Sigmoid colon (tissue), 3 donors: ENCODE results near the gene RNASEH2C.

Experiments used
- POLR2A ChIP-seq, 2 donors: fragments of 450-650 bp; IDR thresholded peaks; one replicate each; pipeline ENCODE4 v1.6.1; 2016; ENCODE audit warnings: antibody characterized with exemption in 2 of 2, mild to moderate bottlenecking in 2 of 2, moderate library complexity in 2 of 2
- TF ChIP-seq, protein P1 (sequence below), 4 experiments: fragments of 450-650 bp in 3 of 4; fragments of 200-600 bp in 1 of 4; IDR thresholded peaks; one replicate each; pipeline ENCODE4 v1.5.1; 2016 to 2019; ENCODE audit warnings: antibody characterized with exemption in 4 of 4, mild to moderate bottlenecking in 3 of 4, moderate library complexity in 2 of 4

DNA sequence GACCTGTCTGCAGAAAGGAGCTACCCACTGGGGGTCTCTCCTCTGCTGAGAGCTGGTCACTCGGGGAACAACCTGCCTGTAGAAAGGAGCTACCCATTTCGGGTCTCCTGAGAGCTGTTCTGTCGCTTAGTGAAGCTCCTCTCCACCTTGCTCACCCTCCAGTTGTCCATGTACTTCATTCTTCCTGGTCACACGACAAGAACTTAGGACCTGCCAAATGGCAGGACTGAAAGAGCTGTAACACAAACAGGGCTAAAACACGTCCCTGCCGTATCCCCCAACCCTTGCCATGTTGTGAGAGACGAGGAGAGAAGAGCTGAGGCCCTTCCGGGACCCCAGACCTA, 24.1 kb upstream of the RNASEH2C start:
- TF ChIP-seq, protein P1, sequence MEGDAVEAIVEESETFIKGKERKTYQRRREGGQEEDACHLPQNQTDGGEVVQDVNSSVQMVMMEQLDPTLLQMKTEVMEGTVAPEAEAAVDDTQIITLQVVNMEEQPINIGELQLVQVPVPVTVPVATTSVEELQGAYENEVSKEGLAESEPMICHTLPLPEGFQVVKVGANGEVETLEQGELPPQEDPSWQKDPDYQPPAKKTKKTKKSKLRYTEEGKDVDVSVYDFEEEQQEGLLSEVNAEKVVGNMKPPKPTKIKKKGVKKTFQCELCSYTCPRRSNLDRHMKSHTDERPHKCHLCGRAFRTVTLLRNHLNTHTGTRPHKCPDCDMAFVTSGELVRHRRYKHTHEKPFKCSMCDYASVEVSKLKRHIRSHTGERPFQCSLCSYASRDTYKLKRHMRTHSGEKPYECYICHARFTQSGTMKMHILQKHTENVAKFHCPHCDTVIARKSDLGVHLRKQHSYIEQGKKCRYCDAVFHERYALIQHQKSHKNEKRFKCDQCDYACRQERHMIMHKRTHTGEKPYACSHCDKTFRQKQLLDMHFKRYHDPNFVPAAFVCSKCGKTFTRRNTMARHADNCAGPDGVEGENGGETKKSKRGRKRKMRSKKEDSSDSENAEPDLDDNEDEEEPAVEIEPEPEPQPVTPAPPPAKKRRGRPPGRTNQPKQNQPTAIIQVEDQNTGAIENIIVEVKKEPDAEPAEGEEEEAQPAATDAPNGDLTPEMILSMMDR (IDR thresholded peaks at IDR 0.05), result no peak
- no peak for TF ChIP-seq POLR2A (IDR thresholded peaks at IDR 0.05)
